WTC11 (cell line): ENCODE data around the gene DNLZ. TPM values are rescaled to one million over a fixed set of nuclear protein-coding genes. Genes with fewer than 3 reads are reported as not detected.

Experiments used
- ATAC-seq: fragments of 200-7000 bp; cut with Tn5 transposase; 2 replicates; pipeline ENCODE4 v1.10.0; 2021; ENCODE audit warnings: mild to moderate bottlenecking, moderate library complexity
- CTCF ChIA-PET: fragments of 300-600 bp; sonication (Branson Sonifier 250); formaldehyde crosslinking; loops from one replicate; lab custom pipeline; 2021; ENCODE audit warnings: antibody characterized with exemption; lab: Charles Lee
- POLR2A ChIA-PET: fragments of 350-600 bp; sonication (Branson Sonifier 250); formaldehyde crosslinking; loops from one replicate; lab custom pipeline; 2021; ENCODE audit warnings: antibody characterized with exemption; lab: Charles Lee
- DNase-seq: peaks from one replicate; pipeline ENCODE4 v3.0.0; 2021; ENCODE audit warnings: low spot score
- H3K27ac Mint-ChIP-seq: 2 replicates; pipeline ENCODE4 v1.8.0; 2021; ENCODE audit warnings: mixed read lengths
- H3K27me3 Mint-ChIP-seq: 2 replicates; pipeline ENCODE4 v1.8.0; 2021; ENCODE audit warnings: low read depth, mild to moderate bottlenecking, moderate library complexity, mixed read lengths
- H3K36me3 Mint-ChIP-seq: 2 replicates; pipeline ENCODE4 v1.8.0; 2021; ENCODE audit warnings: mixed read lengths
- H3K4me1 Mint-ChIP-seq: 2 replicates; pipeline ENCODE4 v1.8.0; 2022; ENCODE audit warnings: mixed read lengths
- H3K4me3 Mint-ChIP-seq: 2 replicates; pipeline ENCODE4 v1.8.0; 2021; ENCODE audit warnings: mild to moderate bottlenecking, moderate library complexity, mixed read lengths
- H3K9me3 Mint-ChIP-seq: 2 replicates; pipeline ENCODE4 v1.8.0; 2021; ENCODE audit warnings: mixed read lengths
- FOXP1 ChIP-seq: sonication (generic); formaldehyde crosslinking; IDR thresholded peaks from 2 replicates; pipeline ENCODE4 v1.8.0; 2022; ENCODE audit warnings: missing genetic modification reagents, mild to moderate bottlenecking, moderate library complexity, borderline replicate concordance
- GABPB1 ChIP-seq: sonication (generic); formaldehyde crosslinking; IDR thresholded peaks from 2 replicates; pipeline ENCODE4 v1.8.1; 2023; ENCODE audit warnings: mild to moderate bottlenecking, missing genetic modification reagents
- JAZF1 ChIP-seq: fragments of 250-450 bp; sonication (Bioruptor Pico); IDR thresholded peaks from 2 replicates; pipeline ENCODE4 v1.9.0; 2021; ENCODE audit warnings: moderate library complexity, mild to moderate bottlenecking, inconsistent platforms
- RORB ChIP-seq: fragments of 250-450 bp; sonication (Bioruptor Pico); IDR thresholded peaks from 2 replicates; pipeline ENCODE4 v1.9.0; 2021; ENCODE audit warnings: mild to moderate bottlenecking
- TEAD4 ChIP-seq: sonication (generic); formaldehyde crosslinking; IDR thresholded peaks from 2 replicates; pipeline ENCODE4 v1.8.0; 2022; ENCODE audit warnings: mild to moderate bottlenecking, missing genetic modification reagents
- ZBTB21 ChIP-seq: sonication (generic); formaldehyde crosslinking; IDR thresholded peaks from 2 replicates; pipeline ENCODE4 v1.8.1; 2023; ENCODE audit warnings: mild to moderate bottlenecking, missing genetic modification reagents, borderline replicate concordance
- ZNF121 ChIP-seq: sonication (generic); formaldehyde crosslinking; IDR thresholded peaks from 2 replicates; pipeline ENCODE4 v1.8.0; 2023; ENCODE audit warnings: missing genetic modification reagents
- ZNF671 ChIP-seq: fragments of 250-450 bp; sonication (Bioruptor Pico); IDR thresholded peaks from 2 replicates; pipeline ENCODE4 v1.8.0; 2021; ENCODE audit warnings: mild to moderate bottlenecking
- total RNA-seq: library from RNA; stranded (reverse); gene quantifications from 3 replicates; pipeline ENCODE4 v1.2.3, GENCODE V29; 2021
- TF ChIP-seq, protein P1 (sequence below): fragments of 200-600 bp; IDR thresholded peaks from 2 replicates; pipeline ENCODE4 v1.8.0; 2022; ENCODE audit warnings: antibody characterized with exemption
- TF ChIP-seq, protein P2 (sequence below): sonication (generic); formaldehyde crosslinking; IDR thresholded peaks from 2 replicates; pipeline ENCODE4 v1.8.1; 2022; ENCODE audit warnings: low read depth, missing genetic modification reagents, borderline replicate concordance
- TF ChIP-seq, protein P3 (sequence below): sonication (generic); formaldehyde crosslinking; IDR thresholded peaks from 2 replicates; pipeline ENCODE4 v1.8.1; 2022; ENCODE audit warnings: mild to moderate bottlenecking, moderate library complexity, missing genetic modification reagents
- TF ChIP-seq, protein P4 (sequence below): fragments of 250-450 bp; sonication (Bioruptor Pico); IDR thresholded peaks from 2 replicates; pipeline ENCODE4 v1.9.0; 2021; ENCODE audit warnings: mild to moderate bottlenecking
- TF ChIP-seq, protein P5 (sequence below): sonication (generic); formaldehyde crosslinking; IDR thresholded peaks from 2 replicates; pipeline ENCODE4 v1.8.1; 2023; ENCODE audit warnings: mild to moderate bottlenecking, missing genetic modification reagents, moderate library complexity
- TF ChIP-seq, protein P6 (sequence below): sonication (generic); formaldehyde crosslinking; IDR thresholded peaks from 2 replicates; pipeline ENCODE4 v1.8.1; 2023; ENCODE audit warnings: mild to moderate bottlenecking, missing genetic modification reagents, moderate library complexity

Gene DNLZ
- total RNA-seq, 1 experiment from 2014 or later, result 17.2 TPM

DNA sequence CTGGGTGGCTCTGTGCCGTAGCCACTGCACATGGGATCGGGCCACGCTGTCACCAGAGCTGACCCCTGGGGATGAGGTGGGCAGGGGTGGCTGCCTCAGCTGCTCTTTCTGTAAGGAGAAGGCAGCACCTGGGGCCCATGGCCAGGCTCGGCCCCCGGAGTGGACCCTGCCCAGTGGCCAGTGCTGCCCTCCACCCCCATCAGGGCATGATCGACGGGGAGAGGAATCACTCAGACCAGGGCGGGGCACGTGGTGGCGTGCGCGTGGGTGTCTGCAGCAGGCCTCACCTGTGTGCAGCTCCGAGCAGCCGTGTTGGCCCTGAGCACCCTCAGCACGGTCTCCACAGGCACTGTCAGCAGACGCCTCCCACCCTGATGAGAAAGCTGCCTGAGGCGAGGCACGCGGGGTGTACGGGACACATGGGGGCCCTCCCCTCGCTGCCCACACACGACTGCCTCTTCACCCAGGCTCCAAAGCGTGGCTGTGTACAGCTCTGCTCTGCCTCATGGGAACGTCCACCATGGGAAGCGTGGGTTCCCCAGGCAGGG lies 18.5 kb upstream of the DNLZ start:
- Mint-ChIP-seq H3K4me1 (no peaks in the 10 kb centered on the region), H3K27me3 (no peaks in the 10 kb centered on the region), H3K4me3 (no peak overlapping the region), H3K36me3 (peaks cover 25% of the 10 kb centered on the region), H3K9me3 (no peaks in the 10 kb centered on the region), H3K27ac (no peak overlapping the region)
- TF ChIP-seq, protein P1, sequence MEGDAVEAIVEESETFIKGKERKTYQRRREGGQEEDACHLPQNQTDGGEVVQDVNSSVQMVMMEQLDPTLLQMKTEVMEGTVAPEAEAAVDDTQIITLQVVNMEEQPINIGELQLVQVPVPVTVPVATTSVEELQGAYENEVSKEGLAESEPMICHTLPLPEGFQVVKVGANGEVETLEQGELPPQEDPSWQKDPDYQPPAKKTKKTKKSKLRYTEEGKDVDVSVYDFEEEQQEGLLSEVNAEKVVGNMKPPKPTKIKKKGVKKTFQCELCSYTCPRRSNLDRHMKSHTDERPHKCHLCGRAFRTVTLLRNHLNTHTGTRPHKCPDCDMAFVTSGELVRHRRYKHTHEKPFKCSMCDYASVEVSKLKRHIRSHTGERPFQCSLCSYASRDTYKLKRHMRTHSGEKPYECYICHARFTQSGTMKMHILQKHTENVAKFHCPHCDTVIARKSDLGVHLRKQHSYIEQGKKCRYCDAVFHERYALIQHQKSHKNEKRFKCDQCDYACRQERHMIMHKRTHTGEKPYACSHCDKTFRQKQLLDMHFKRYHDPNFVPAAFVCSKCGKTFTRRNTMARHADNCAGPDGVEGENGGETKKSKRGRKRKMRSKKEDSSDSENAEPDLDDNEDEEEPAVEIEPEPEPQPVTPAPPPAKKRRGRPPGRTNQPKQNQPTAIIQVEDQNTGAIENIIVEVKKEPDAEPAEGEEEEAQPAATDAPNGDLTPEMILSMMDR, result no peak
- TF ChIP-seq, protein P2, sequence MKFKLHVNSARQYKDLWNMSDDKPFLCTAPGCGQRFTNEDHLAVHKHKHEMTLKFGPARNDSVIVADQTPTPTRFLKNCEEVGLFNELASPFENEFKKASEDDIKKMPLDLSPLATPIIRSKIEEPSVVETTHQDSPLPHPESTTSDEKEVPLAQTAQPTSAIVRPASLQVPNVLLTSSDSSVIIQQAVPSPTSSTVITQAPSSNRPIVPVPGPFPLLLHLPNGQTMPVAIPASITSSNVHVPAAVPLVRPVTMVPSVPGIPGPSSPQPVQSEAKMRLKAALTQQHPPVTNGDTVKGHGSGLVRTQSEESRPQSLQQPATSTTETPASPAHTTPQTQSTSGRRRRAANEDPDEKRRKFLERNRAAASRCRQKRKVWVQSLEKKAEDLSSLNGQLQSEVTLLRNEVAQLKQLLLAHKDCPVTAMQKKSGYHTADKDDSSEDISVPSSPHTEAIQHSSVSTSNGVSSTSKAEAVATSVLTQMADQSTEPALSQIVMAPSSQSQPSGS (CRISPR knock-in tag), result no peak
- TF ChIP-seq, protein P3, sequence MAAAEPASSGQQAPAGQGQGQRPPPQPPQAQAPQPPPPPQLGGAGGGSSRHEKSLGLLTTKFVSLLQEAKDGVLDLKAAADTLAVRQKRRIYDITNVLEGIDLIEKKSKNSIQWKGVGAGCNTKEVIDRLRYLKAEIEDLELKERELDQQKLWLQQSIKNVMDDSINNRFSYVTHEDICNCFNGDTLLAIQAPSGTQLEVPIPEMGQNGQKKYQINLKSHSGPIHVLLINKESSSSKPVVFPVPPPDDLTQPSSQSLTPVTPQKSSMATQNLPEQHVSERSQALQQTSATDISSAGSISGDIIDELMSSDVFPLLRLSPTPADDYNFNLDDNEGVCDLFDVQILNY (CRISPR knock-in tag), result no peak
- TF ChIP-seq, protein P4, sequence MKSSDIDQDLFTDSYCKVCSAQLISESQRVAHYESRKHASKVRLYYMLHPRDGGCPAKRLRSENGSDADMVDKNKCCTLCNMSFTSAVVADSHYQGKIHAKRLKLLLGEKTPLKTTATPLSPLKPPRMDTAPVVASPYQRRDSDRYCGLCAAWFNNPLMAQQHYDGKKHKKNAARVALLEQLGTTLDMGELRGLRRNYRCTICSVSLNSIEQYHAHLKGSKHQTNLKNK (CRISPR knock-in tag), result no peak
- TF ChIP-seq ZNF121 (CRISPR knock-in tag) (no peak), FOXP1 (no peak), ZBTB21 (CRISPR knock-in tag) (no peak), JAZF1 (no peak)
- TF ChIP-seq, protein P5, sequence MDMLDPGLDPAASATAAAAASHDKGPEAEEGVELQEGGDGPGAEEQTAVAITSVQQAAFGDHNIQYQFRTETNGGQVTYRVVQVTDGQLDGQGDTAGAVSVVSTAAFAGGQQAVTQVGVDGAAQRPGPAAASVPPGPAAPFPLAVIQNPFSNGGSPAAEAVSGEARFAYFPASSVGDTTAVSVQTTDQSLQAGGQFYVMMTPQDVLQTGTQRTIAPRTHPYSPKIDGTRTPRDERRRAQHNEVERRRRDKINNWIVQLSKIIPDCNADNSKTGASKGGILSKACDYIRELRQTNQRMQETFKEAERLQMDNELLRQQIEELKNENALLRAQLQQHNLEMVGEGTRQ (CRISPR knock-in tag), result no peak
- no peak for DNase-seq
- POLR2A ChIA-PET, result no interaction called here
- CTCF ChIA-PET, result no interaction called here
- ATAC-seq, result no peak

DNA sequence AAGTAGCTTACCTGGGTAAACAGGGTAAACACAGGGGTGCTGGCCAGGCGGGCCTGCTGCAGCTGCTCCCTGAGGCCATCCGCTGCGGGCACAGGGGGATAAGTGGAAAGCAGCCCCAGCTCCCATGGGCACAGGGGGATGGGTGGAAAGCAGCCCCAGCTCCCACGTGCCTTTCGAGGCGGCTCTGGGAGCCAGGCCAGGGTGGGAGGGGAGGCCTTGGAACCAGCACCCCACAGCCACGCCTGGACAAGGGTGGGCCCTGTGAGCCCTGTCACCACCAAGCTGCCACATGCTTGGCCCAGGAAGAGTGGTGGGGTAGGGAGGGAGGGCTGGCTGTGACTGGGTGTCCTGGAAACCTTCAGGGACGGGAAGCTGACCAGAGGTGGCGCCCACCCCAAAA lies 17.8 kb upstream of the DNLZ start:
- TF ChIP-seq TEAD4, result no peak
- TF ChIP-seq, protein P3 (CRISPR knock-in tag), result no peak
- no peaks in the 10 kb centered on the region for H3K9me3 Mint-ChIP-seq
- H3K36me3 Mint-ChIP-seq, result peaks cover 21% of the 10 kb centered on the region
- DNase-seq (no peak), ATAC-seq (no peak)
- H3K4me1 Mint-ChIP-seq, result no peaks in the 10 kb centered on the region
- CTCF ChIA-PET, result no interaction called here
- H3K27me3 Mint-ChIP-seq, result no peaks in the 10 kb centered on the region
- H3K27ac Mint-ChIP-seq, result no peak overlapping the region
- no peak overlapping the region for H3K4me3 Mint-ChIP-seq
- POLR2A ChIA-PET, result no interaction called here

DNA sequence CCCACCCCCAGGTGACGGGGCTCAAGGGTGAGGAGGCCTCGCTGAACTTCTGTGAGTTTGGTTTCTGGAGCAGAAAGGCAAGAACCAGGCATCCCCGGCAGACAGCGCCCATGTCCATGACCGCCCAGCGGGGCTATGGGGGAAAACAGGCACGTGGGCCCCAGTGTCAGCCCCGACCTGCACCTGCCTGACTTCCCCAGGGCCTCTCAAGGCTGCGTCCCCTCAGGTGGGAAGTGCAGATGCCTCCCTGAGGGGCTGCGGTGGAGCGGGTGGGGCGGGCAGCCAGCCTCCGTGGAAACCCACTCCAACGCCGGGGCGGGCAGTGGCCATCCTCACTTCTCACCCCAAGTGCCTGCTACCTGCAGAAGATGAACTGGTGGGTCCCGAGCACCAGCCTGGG lies 16.8 kb upstream of the DNLZ start:
- H3K36me3 Mint-ChIP-seq, result peaks cover 13% of the 10 kb centered on the region
- CTCF ChIA-PET, result no interaction called here

More for the DNA sequence above, 16.8 kb upstream of the DNLZ start:
- no peak for ATAC-seq
- no peaks in the 10 kb centered on the region for H3K4me1 Mint-ChIP-seq
- no peaks in the 10 kb centered on the region for H3K27me3 Mint-ChIP-seq
- no peak overlapping the region for H3K4me3 Mint-ChIP-seq
- POLR2A ChIA-PET, result no interaction called here
- H3K9me3 Mint-ChIP-seq, result no peaks in the 10 kb centered on the region
- no peak overlapping the region for H3K27ac Mint-ChIP-seq
- no peak for TF ChIP-seq RORB (CRISPR knock-in tag)
- TF ChIP-seq, protein P6, sequence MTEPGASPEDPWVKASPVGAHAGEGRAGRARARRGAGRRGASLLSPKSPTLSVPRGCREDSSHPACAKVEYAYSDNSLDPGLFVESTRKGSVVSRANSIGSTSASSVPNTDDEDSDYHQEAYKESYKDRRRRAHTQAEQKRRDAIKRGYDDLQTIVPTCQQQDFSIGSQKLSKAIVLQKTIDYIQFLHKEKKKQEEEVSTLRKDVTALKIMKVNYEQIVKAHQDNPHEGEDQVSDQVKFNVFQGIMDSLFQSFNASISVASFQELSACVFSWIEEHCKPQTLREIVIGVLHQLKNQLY (CRISPR knock-in tag), result no peak
- TF ChIP-seq ZNF671 (CRISPR knock-in tag), result no peak
- TF ChIP-seq, protein P4 (CRISPR knock-in tag), result no peak
- TF ChIP-seq GABPB1 (CRISPR knock-in tag), result no peak
- TF ChIP-seq, all 79 proteins: peak for 0
- no peak for DNase-seq
